GM12891 (cell line): ENCODE results near the gene FUT2.

ENCODE experiments used
- POLR2A ChIP-seq: IDR thresholded peaks from 2 replicates; pipeline ENCODE4 v1.6.1; 2011; ENCODE audit warnings: low read depth, low read length, control low read depth
- POLR2AphosphoS5 ChIP-seq: IDR thresholded peaks from 2 replicates; pipeline ENCODE4 v1.6.1; 2011; ENCODE audit warnings: low read depth, low read length, control low read depth
- POU2F2 ChIP-seq: IDR thresholded peaks from 2 replicates; pipeline ENCODE4 v1.6.1; 2011; ENCODE audit warnings: low read depth, mild to moderate bottlenecking, control low read depth, low read length, moderate library complexity
- TAF1 ChIP-seq: IDR thresholded peaks from 2 replicates; pipeline ENCODE4 v1.6.1; 2011; ENCODE audit warnings: low read depth, low read length, control low read depth

GRCh38 chr19:48705431-48705830, 9.7 kb downstream of the FUT2 start:
- no peak for TF ChIP-seq POLR2A
- no peak for TF ChIP-seq POLR2AphosphoS5
- TF ChIP-seq TAF1: no peak
- TF ChIP-seq POU2F2: no peak
